ENCODE data around the gene CCBE1. TPM values are rescaled to one million over a fixed set of nuclear protein-coding genes. Genes with fewer than 3 reads are reported as not detected.

CCBE1 gene
- total and polyA plus RNA-seq, 10 donors: 0.06 to 0.93 (median 0.23) TPM

GRCh38 chr18:59643740-59644139 lies 53.5 kb downstream of the CCBE1 start:
- TF ChIP-seq CTCF (IDR thresholded peaks at IDR 0.05 in 8 of 11, conservative IDR thresholded peaks at IDR 0.05 in 3 of 11) (no peak), POLR2A (IDR thresholded peaks at IDR 0.05) (no peak), POLR2AphosphoS5 (IDR thresholded peaks at IDR 0.05) (no peak)
- 90 to 96% (median 93%) methylated on average over 6 of the region's 6 CpGs for WGBS, 5 donors
- Histone ChIP-seq H3K36me3 (no peaks in the 10 kb centered on the region), H3K4me3 (no peak overlapping the region), H3K27me3 (replicated peaks in 1 of 7) (peaks cover 0 to 6% (median 0%) of the 10 kb centered on the region in 7 donors), H3K27ac (no peak overlapping the region), H3K4me1 (no peaks in the 10 kb centered on the region), H3K9me3 (no peaks in the 10 kb centered on the region)
- no peak for DNase-seq
- intact Hi-C loops (cut with DNase I; ENCODE audit: low total_unique reads): no loop called here

DNA sequence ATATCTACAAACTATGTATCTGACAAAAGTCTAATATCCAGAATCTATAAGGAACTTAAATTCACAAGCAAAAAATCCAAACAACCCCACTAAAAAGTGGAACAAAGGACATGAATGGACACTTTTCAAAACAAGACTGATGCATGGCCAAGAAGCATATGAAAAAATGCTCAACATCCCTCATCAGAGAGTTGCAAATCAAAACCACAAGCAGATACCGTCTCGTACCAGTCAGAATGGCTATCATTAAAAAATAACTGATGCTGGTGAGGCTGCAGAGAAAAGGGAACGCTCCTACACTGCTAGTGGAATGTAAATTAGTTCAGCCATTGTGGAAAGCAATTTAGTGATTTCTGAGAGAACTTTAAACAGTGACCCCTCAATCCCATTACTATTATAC lies 56.5 kb downstream of the CCBE1 start:
- intact Hi-C loops (cut with DNase I; ENCODE audit: low total_unique reads): no loop called here
- no peak for TF ChIP-seq CTCF (IDR thresholded peaks at IDR 0.05 in 8 of 11, conservative IDR thresholded peaks at IDR 0.05 in 3 of 11)
- TF ChIP-seq POLR2A (IDR thresholded peaks at IDR 0.05): no peak
- TF ChIP-seq POLR2AphosphoS5 (IDR thresholded peaks at IDR 0.05): no peak
- Histone ChIP-seq H3K27ac (no peak overlapping the region), H3K4me1 (no peaks in the 10 kb centered on the region), H3K27me3 (replicated peaks in 1 of 7) (no peaks in the 10 kb centered on the region), H3K36me3 (no peaks in the 10 kb centered on the region), H3K4me3 (no peak overlapping the region), H3K9me3 (no peaks in the 10 kb centered on the region)
- 76 to 91% (median 88%) methylated on average over 3 of the region's 3 CpGs for WGBS, 5 donors
- DNase-seq: no peak

DNA sequence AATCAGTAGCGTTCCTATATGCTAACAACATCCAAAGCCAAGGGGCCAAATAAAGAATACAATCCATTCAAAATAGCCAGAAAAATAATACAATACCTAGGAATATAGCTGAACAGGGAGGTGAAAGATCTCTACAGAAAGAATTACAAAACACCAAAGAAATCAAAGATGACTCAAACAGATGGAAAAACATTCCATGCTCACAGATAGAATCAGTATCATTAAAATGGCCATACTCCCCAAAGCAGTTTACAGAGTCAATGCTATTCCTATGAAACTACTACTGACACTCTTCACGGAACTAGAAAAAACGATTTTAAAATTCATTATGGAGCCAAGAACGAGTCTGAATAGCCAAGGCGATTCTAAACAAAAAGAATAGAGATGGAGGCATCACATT lies 57.4 kb downstream of the CCBE1 start:
- H3K27me3 ChIP-seq (replicated peaks in 1 of 7): no peaks in the 10 kb centered on the region
- WGBS, 5 donors: 54 to 73% (median 59%) methylated on average over 5 of the region's 5 CpGs
- H3K27ac ChIP-seq: no peak overlapping the region
- intact Hi-C loops (cut with DNase I; ENCODE audit: low total_unique reads): no loop called here
- no peak for DNase-seq
- TF ChIP-seq CTCF (IDR thresholded peaks at IDR 0.05 in 8 of 11, conservative IDR thresholded peaks at IDR 0.05 in 3 of 11): no peak
- no peaks in the 10 kb centered on the region for H3K4me1 ChIP-seq
- H3K9me3 ChIP-seq: no peaks in the 10 kb centered on the region
- H3K4me3 ChIP-seq: no peak overlapping the region
- H3K36me3 ChIP-seq: no peaks in the 10 kb centered on the region

GRCh38 chr18:59639136-59639535 lies 58.1 kb downstream of the CCBE1 start:
- 55 to 83% (median 69%) methylated on average over 2 of the region's 2 CpGs for WGBS, 5 donors
- DNase-seq: no peak
- no peaks in the 10 kb centered on the region for H3K4me1 ChIP-seq
- no peak overlapping the region for H3K4me3 ChIP-seq
- no peaks in the 10 kb centered on the region for H3K9me3 ChIP-seq
- H3K27ac ChIP-seq: no peak overlapping the region
- no peaks in the 10 kb centered on the region for H3K27me3 ChIP-seq (replicated peaks in 1 of 7)
- no peaks in the 10 kb centered on the region for H3K36me3 ChIP-seq
- TF ChIP-seq CTCF (IDR thresholded peaks at IDR 0.05 in 8 of 11, conservative IDR thresholded peaks at IDR 0.05 in 3 of 11) (no peak), POLR2A (IDR thresholded peaks at IDR 0.05) (no peak), POLR2AphosphoS5 (IDR thresholded peaks at IDR 0.05) (no peak)
- intact Hi-C loops (cut with DNase I; ENCODE audit: low total_unique reads): no loop called here
